ENCODE measurements around the gene BGN. TPM values are rescaled to one million over a fixed set of nuclear protein-coding genes. Genes with fewer than 3 reads are reported as not detected.

The BGN gene
- polyA plus RNA-seq, 12 donors = 82.7 to 192 (median 118) TPM

Other genes starting within 250 kb of the BGN start
- gene PNMA6F, start 173.2 kb upstream of the BGN start, polyA plus RNA-seq (ENCODE audit: insufficient read length in 12 of 12) = not detected
- 1 to 10 TPM in 11 of 12 donors, not detected in 1; 7.6 to 9.7 (median 8.5) TPM for gene ZNF275, start 160.8 kb upstream of the BGN start, polyA plus RNA-seq (ENCODE audit: insufficient read length in 12 of 12)
- gene PNMA6E, start 93.6 kb upstream of the BGN start, polyA plus RNA-seq (ENCODE audit: insufficient read length in 12 of 12) = not detected
- 1 to 10 TPM in 1 of 12 donors, under 1 TPM in 10, not detected in 1; 0.49 to 2.2 (median 0.74) TPM for gene ZFP92, start 83.5 kb upstream of the BGN start, polyA plus RNA-seq (ENCODE audit: insufficient read length in 12 of 12)
- gene TREX2, start 48.9 kb upstream of the BGN start, polyA plus RNA-seq (ENCODE audit: insufficient read length in 12 of 12) = 1 to 10 TPM in 1 of 12 donors, under 1 TPM in 9, not detected in 2; 0.23 to 1.3 (median 0.40) TPM
- gene HAUS7, start 24.4 kb upstream of the BGN start, polyA plus RNA-seq (ENCODE audit: insufficient read length in 12 of 12) = 10 to 100 TPM in 11 of 12 donors, not detected in 1; 14.5 to 57.2 (median 21.0) TPM
- gene ATP2B3, start 22.7 kb downstream of the BGN start, polyA plus RNA-seq (ENCODE audit: insufficient read length in 12 of 12) = under 1 TPM in 10 of 12 donors, not detected in 2; 0.12 to 0.89 (median 0.52) TPM
- gene CCNQ, start 104.2 kb downstream of the BGN start, polyA plus RNA-seq (ENCODE audit: insufficient read length in 12 of 12) = 10 to 100 TPM in 10 of 12 donors, not detected in 2; 10.7 to 15.3 (median 11.6) TPM
- gene DUSP9, start 152.2 kb downstream of the BGN start, polyA plus RNA-seq (ENCODE audit: insufficient read length in 12 of 12) = under 1 TPM in 10 of 12 donors, not detected in 2; 0.22 to 0.89 (median 0.33) TPM
- 10 to 100 TPM in 2 of 12 donors, 1 to 10 TPM in 9, not detected in 1; 1.5 to 20.9 (median 4.4) TPM for gene PNCK, start 178.8 kb downstream of the BGN start, polyA plus RNA-seq (ENCODE audit: insufficient read length in 12 of 12)
- gene SLC6A8, start 192.9 kb downstream of the BGN start, polyA plus RNA-seq (ENCODE audit: insufficient read length in 12 of 12) = 10 to 100 TPM in 11 of 12 donors, not detected in 1; 24.6 to 44.9 (median 28.9) TPM
- gene BCAP31, start 229.4 kb downstream of the BGN start, polyA plus RNA-seq (ENCODE audit: insufficient read length in 12 of 12) = 10 to 100 TPM in 11 of 12 donors, not detected in 1; 66.3 to 89.7 (median 73.6) TPM
- gene ABCD1, start 229.9 kb downstream of the BGN start, polyA plus RNA-seq (ENCODE audit: insufficient read length in 12 of 12) = 10 to 100 TPM in 2 of 12 donors, 1 to 10 TPM in 9, not detected in 1; 5.7 to 14.0 (median 8.6) TPM

Measured in muscle of arm (tissue), 12 donors.